GM18498 (cell line): Measurements from ENCODE around the gene RUNX1.
A peak's percentile ranks its signal among the peaks of the same experiment; 100 is the strongest.

Experiments
- ATAC-seq: cut with Tn5 transposase; IDR thresholded peaks from one replicate; pipeline ENCODE4 v1.9.1; 2021; ENCODE audit warnings: mild to moderate bottlenecking, moderate library complexity; ENCODE audit not compliant: unreplicated experiment

RUNX1 gene

DNA sequence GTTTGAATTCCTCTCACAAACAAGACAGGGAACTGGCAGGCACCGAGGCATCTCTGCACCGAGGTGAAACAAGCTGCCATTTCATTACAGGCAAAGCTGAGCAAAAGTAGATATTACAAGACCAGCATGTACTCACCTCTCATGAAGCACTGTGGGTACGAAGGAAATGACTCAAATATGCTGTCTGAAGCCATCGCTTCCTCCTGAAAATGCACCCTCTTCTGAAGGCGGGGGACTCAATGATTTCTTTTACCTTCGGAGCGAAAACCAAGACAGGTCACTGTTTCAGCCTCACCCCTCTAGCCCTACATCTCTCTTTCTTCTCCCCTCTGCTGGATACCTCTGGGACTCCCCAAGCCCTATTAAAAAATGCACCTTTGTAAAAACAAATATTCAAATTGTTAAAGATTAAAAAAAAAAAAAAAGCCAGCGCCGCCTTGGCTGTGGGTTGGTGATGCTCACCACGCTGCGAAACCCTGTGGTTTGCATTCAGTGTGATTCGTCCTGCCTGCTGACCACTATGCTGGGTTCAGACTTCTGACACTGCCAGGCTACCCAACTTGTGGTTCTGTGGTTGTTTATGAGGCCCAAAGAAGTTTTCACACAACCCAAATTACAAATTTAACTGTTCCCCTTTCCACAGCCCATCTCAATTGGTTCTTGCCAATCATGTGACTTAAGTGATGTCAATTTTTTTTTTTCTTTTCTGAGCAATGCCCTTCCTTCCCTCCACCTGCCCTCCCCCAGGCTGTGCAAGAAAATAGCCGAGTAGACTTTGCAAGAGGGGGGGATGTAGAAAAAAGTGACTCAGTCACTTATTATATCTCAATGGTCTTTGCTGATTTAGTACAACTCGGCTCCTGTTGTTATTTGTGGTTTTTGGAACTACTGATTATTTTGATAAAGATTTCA lies at the start of gene RUNX1:
Gene RUNX1 (minus strand): TSS at position 597 of the 912 bp plus-strand sequence.
- peak; percentile 67 for ATAC-seq

- no peak for ATAC-seq
Measured at GRCh38 chr21:35097525-35097924, 48.4 kb upstream of the RUNX1 start.

- ATAC-seq, result no peak
Measured at GRCh38 chr21:35096959-35097358, 47.9 kb upstream of the RUNX1 start.

DNA sequence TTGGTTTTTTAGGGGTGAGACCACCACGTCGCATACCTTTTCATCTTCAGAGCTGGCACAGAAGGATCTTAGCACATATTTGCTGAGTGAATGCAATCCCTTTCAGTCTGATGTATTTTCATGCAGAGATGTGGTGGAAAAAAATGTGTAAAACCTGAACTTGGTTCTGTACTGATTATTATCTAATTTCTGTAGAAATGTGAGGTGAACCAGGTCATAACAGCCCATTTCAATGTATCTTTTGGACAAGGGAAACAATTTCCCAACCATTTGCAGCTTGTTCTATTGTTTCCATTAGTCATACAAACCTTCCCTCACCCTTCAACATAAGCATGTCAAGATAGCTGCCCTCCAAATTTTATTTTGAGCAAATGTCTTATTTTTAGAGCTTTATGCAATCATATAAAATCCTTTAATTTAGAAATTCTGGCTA lies 46.8 kb upstream of the RUNX1 start:
- no peak for ATAC-seq

GRCh38 chr21:35093514-35093913 lies 44.4 kb upstream of the RUNX1 start:
- no peak for ATAC-seq

GRCh38 chr21:35091496-35091895 lies 42.4 kb upstream of the RUNX1 start:
- no peak for ATAC-seq

DNA sequence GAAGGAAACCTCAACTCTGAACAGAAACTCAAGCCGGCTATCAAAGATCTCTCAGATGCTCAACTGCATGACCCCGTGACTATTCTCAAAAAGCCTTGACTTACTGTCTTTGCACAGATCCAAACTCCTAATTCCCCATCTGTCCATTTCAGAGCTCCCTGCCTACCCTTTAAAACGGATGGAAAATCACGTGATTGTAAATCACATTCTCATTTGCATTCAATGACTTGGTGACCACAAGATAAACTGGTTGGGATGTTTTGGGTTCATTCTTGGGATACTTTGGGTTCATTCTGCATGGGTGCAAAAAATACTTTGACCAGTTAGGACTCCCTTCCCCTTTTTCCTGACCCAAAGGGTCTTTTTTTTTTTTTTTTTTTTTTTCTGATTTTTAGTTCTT lies 41.3 kb upstream of the RUNX1 start:
- ATAC-seq, result no peak

DNA sequence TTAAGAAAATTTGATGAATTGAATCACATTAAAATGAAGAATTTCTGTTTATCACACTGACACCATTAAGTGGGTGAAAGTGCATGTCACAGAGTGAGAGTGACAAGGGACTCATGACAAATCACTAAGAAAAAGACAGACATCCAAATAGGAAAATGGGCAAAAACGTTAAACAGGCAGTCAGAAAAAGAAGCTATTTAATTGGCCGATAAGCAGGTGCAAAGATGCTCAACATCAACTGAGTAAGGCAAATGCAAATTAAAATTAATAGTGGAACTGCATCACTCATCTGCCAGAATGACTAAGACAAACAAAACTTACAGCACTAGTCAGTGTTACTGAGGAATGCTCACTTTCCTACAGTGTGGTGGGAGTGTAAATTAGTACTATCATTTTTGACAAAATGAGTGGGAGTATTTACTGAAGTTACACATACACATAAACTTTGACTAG lies 39.2 kb upstream of the RUNX1 start:
- no peak for ATAC-seq

- ATAC-seq, result no peak
Measured at GRCh38 chr21:35086357-35086756, 37.3 kb upstream of the RUNX1 start.

DNA sequence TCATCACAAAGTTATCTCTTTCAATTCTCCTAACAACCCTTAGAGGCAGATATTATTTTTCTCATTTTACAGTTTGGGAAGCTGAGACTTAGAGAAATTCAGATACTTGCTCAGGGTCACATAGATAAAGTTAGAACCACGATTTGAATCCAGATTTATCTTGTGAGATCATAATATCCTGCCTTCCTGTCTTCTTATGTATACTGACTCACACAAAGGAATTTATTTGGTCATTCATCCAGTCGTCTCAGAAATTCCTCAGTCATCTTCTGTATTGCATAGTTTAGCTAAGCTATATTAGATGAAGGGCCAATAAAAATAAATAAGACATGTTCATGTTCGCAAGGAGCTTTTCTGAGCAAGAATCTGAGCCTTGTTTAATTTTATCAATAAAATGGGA lies 35.8 kb upstream of the RUNX1 start:
- no peak for ATAC-seq

GRCh38 chr21:35083246-35083645 lies 34.1 kb upstream of the RUNX1 start:
- ATAC-seq, result no peak

- no peak for ATAC-seq
Measured at GRCh38 chr21:35081861-35082260, 32.8 kb upstream of the RUNX1 start.

DNA sequence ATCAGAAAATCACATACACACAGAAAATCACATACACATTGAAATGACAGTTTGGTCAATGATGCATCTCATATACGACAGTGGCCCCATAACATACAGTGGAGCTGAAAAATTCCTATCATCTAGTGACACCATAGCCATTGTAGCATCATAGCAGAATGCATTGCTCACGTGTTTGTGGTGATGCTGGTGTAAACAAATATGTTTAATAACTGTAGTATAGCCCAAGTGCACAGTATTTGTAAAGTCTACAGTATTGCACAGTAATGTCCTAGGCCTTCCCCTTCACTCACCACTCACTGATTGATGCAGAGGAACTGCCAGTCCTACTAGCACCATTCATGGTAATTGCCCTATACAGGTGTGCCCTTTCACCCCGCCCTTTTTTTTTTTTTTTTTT lies 30.1 kb upstream of the RUNX1 start:
- no peak for ATAC-seq

DNA sequence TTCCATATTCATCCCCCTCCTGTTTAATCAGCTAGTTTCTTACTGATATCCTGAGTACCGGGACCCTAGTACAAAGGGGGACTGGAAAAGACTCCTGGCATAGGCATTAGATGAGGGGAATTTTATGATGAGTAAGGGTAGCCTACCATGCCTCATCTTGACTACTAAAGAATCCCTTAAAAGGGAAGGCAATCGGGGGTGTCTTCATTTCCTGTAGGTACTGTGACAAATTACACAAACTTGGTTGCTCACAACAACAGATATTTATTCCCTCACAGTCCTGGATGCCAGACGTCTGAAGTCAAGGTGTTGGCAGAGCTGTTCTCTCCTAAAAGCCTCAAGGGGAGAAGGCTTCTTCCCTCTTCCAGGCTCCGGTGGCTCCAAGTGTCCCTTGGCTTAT lies 28.9 kb upstream of the RUNX1 start:
- no peak for ATAC-seq

GRCh38 chr21:35077466-35077865 lies 28.4 kb upstream of the RUNX1 start:
- ATAC-seq, result no peak

GRCh38 chr21:35075546-35075945 lies 26.4 kb upstream of the RUNX1 start:
- ATAC-seq, result no peak

DNA sequence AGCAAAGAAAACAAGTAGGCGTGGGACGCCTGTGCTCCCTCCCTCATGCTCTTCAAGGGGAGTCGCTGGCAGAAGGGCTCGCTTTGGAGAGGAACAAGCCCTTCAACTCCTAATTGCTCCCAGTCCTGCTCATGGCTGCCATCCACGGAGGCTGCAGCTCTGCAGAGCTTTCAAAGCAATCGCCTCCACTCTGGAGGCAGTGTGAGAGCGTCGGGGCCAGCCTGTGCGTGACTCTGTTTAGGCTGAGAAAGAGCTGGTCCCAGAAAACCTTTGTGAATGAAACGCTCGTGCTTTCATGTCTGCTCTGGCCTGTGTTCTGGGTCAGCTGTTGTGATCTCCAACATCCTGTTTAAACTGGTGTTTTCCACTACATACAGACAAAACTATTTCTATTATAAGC lies 23.9 kb upstream of the RUNX1 start:
- ATAC-seq, result no peak

GRCh38 chr21:35072557-35072956 lies 23.5 kb upstream of the RUNX1 start:
- no peak for ATAC-seq

- no peak for ATAC-seq
Measured at GRCh38 chr21:35071347-35071746, 22.2 kb upstream of the RUNX1 start.

GRCh38 chr21:35070436-35070835 lies 21.3 kb upstream of the RUNX1 start:
- ATAC-seq, result no peak

- no peak for ATAC-seq
Measured at GRCh38 chr21:35066824-35067223, 17.7 kb upstream of the RUNX1 start.

GRCh38 chr21:35063428-35064172 lies 14.5 kb upstream of the RUNX1 start:
- ATAC-seq, result no peak
